GM23338 (cell line): ENCODE measurements around the gene BCDIN3D. TPM values are rescaled to one million over a fixed set of nuclear protein-coding genes. Genes with fewer than 3 reads are reported as not detected.
A peak's percentile ranks its signal among the peaks of the same experiment; 100 is the strongest.

Experiments
- ATAC-seq: fragments of 200-7000 bp; cut with Tn5 transposase; 3 replicates; pipeline ENCODE4 v1.9.1; 2020
- DNase-seq: peaks from one replicate; pipeline ENCODE4 v3.0.0-alpha.2; 2015; ENCODE audit warnings: low spot score
- H2AFZ ChIP-seq: fragments of 200-600 bp; sonication (generic); 2 replicates; pipeline ENCODE4 v1.8.0; 2016; ENCODE audit warnings: antibody characterized with exemption, mild to moderate bottlenecking, moderate library complexity
- H3F3A ChIP-seq: fragments of 200-600 bp; sonication (generic); replicated peaks from 2 replicates; pipeline ENCODE4 v1.8.0; 2017; ENCODE audit warnings: antibody characterized with exemption, mixed run types, low read depth
- H3K27ac ChIP-seq: fragments of 200-600 bp; sonication (generic); 2 replicates; pipeline ENCODE4 v1.6.1; 2016; ENCODE audit warnings: low read depth
- H3K27me3 ChIP-seq: fragments of 200-600 bp; sonication (generic); 2 replicates; pipeline ENCODE4 v1.8.0; 2016; ENCODE audit warnings: mild to moderate bottlenecking, mixed run types, moderate library complexity; ENCODE audit not compliant: insufficient read depth
- H3K36me3 ChIP-seq: fragments of 200-600 bp; sonication (generic); 2 replicates; pipeline ENCODE4 v1.8.0; 2016; ENCODE audit warnings: mild to moderate bottlenecking; ENCODE audit not compliant: insufficient read depth
- H3K4me1 ChIP-seq: fragments of 200-600 bp; sonication (generic); 2 replicates; pipeline ENCODE4 v1.8.0; 2016; ENCODE audit warnings: mild to moderate bottlenecking, moderate library complexity; ENCODE audit not compliant: insufficient read depth
- H3K4me2 ChIP-seq: fragments of 200-600 bp; sonication (generic); 2 replicates; pipeline ENCODE4 v1.7.1; 2017; ENCODE audit warnings: mixed run types
- H3K4me3 ChIP-seq: fragments of 200-600 bp; sonication (generic); 2 replicates; pipeline ENCODE4 v1.6.1; 2016; ENCODE audit warnings: mixed run types
- H3K79me2 ChIP-seq: fragments of 200-600 bp; sonication (generic); replicated peaks from 2 replicates; pipeline ENCODE4 v1.8.0; 2017; ENCODE audit warnings: mild to moderate bottlenecking; ENCODE audit not compliant: insufficient read depth
- H3K9me2 ChIP-seq: fragments of 200-600 bp; sonication (generic); 2 replicates; pipeline ENCODE4 v1.8.0; 2017; ENCODE audit not compliant: insufficient read depth
- H4K20me1 ChIP-seq: fragments of 200-600 bp; sonication (generic); replicated peaks from 2 replicates; pipeline ENCODE4 v1.8.0; 2017; ENCODE audit warnings: mild to moderate bottlenecking; ENCODE audit not compliant: insufficient read depth
- H3K27ac Mint-ChIP-seq: 2 replicates; pipeline ENCODE4 v1.8.0; 2020; ENCODE audit warnings: inconsistent platforms, mild to moderate bottlenecking, moderate library complexity, mixed read lengths
- H3K27me3 Mint-ChIP-seq: 3 replicates; pipeline ENCODE4 v1.8.0; 2022; ENCODE audit warnings: low read depth, mild to moderate bottlenecking, moderate library complexity, mixed read lengths, inconsistent platforms; ENCODE audit not compliant: insufficient read depth, poor library complexity
- H3K36me3 Mint-ChIP-seq: 3 replicates; pipeline ENCODE4 v1.8.0; 2021; ENCODE audit warnings: low read depth, mild to moderate bottlenecking, inconsistent platforms, moderate library complexity, mixed read lengths
- H3K4me1 Mint-ChIP-seq: 3 replicates; pipeline ENCODE4 v1.8.0; 2020; ENCODE audit warnings: mild to moderate bottlenecking, inconsistent platforms, mixed read lengths
- H3K4me3 Mint-ChIP-seq: 3 replicates; pipeline ENCODE4 v1.8.0; 2021; ENCODE audit warnings: moderate library complexity, mild to moderate bottlenecking, inconsistent platforms, mixed read lengths
- H3K9me3 Mint-ChIP-seq: 3 replicates; pipeline ENCODE4 v1.8.0; 2020; ENCODE audit warnings: moderate library complexity, mild to moderate bottlenecking, inconsistent platforms, mixed read lengths
- CREB1 ChIP-seq: fragments of 250-450 bp; sonication (Bioruptor Pico); IDR thresholded peaks from 2 replicates; pipeline ENCODE4 v1.5.0; 2020; ENCODE audit warnings: low read depth, mild to moderate bottlenecking, moderate library complexity
- CTCF ChIP-seq, 2 experiments: fragments of 200-600 bp in 1 of 2; sonication (generic) in 1 of 2; conservative IDR thresholded peaks; 2 replicates each; pipeline versions ENCODE4 v1.5.1 to v1.6.1; 2016 to 2017; ENCODE audit warnings: antibody characterized with exemption in 2 of 2, low read depth in 2 of 2, mild to moderate bottlenecking in 2 of 2, moderate library complexity in 1 of 2
- ETS1 ChIP-seq: IDR thresholded peaks from 2 replicates; pipeline ENCODE4 v1.6.1; 2016; ENCODE audit warnings: antibody characterized with exemption
- EZH2 ChIP-seq: fragments of 200-600 bp; sonication (generic); IDR thresholded peaks from one replicate; pipeline ENCODE4 v1.8.0; 2017; ENCODE audit warnings: antibody characterized with exemption, mild to moderate bottlenecking, low read depth; ENCODE audit not compliant: unreplicated experiment
- EZH2phosphoT487 ChIP-seq: fragments of 200-600 bp; sonication (generic); IDR thresholded peaks from one replicate; pipeline ENCODE4 v1.8.1; 2018; ENCODE audit warnings: antibody characterized with exemption; ENCODE audit not compliant: unreplicated experiment
- JUNB ChIP-seq: IDR thresholded peaks from one replicate; pipeline ENCODE4 v1.6.1; 2016; ENCODE audit warnings: antibody characterized with exemption; ENCODE audit not compliant: unreplicated experiment
- NANOG ChIP-seq: IDR thresholded peaks from 2 replicates; pipeline ENCODE4 v1.6.1; 2016; ENCODE audit warnings: antibody characterized with exemption, borderline replicate concordance
- POLR2AphosphoS5 ChIP-seq: IDR thresholded peaks from 2 replicates; pipeline ENCODE4 v1.6.1; 2016; ENCODE audit warnings: antibody characterized with exemption, low read depth
- REST ChIP-seq: IDR thresholded peaks from one replicate; pipeline ENCODE4 v1.6.1; 2018; ENCODE audit warnings: antibody characterized with exemption; ENCODE audit not compliant: unreplicated experiment
- STAT1 ChIP-seq: IDR thresholded peaks from one replicate; pipeline ENCODE4 v1.6.1; 2016; ENCODE audit warnings: antibody characterized with exemption; ENCODE audit not compliant: unreplicated experiment
- ZNF114 ChIP-seq: fragments of 250-450 bp; sonication (Bioruptor Pico); IDR thresholded peaks from 2 replicates; pipeline ENCODE4 v1.5.0; 2020; ENCODE audit warnings: mild to moderate bottlenecking, moderate library complexity
- ZNF331 ChIP-seq: fragments of 250-450 bp; sonication (Bioruptor Pico); IDR thresholded peaks from 2 replicates; pipeline ENCODE4 v1.5.0; 2020; ENCODE audit warnings: low read depth, mild to moderate bottlenecking, moderate library complexity
- ZNF462 ChIP-seq: fragments of 250-450 bp; sonication (Bioruptor Pico); IDR thresholded peaks from 2 replicates; pipeline ENCODE4 v1.5.0; 2020; ENCODE audit warnings: mild to moderate bottlenecking, moderate library complexity
- polyA plus RNA-seq: library from polyadenylated mRNA; unstranded; fragments of >200 nt; fragmentation: Nextera tagmentation; extraction: Ambion mirVana; gene quantifications from 2 replicates; pipeline ENCODE4 v1.2.1, GENCODE V29; 2016
- total RNA-seq: library from RNA; depleted of rRNA; stranded (reverse); fragments of >200 nt; shearing (Covaris generic); gene quantifications from 2 replicates; pipeline ENCODE4 v1.2.3, GENCODE V29; 2014

BCDIN3D gene
- total and polyA plus RNA-seq, 2 experiments from 2014 or later = 1.4 to 1.8 TPM

- Histone ChIP-seq H4K20me1 (no peaks in the 10 kb centered on the region), H3K79me2 (no peaks in the 10 kb centered on the region), H3F3A (peaks cover 11% of the 10 kb centered on the region), H3K4me1 (peaks cover 9% of the 10 kb centered on the region; the same call in 1 of the 2 replicates), H3K4me2 (peak overlapping the region; percentile 94; the same call in 1 of the 2 replicates), H3K27me3 (no peaks in the 10 kb centered on the region), H3K27ac (no peak overlapping the region; the same call in 1 of the 2 replicates), H3K36me3 (no peaks in the 10 kb centered on the region), H2AFZ (no peak overlapping the region), H3K9me2 (no peaks in the 10 kb centered on the region), H3K4me3 (no peak overlapping the region; the same call in 1 of the 2 replicates)
- Mint-ChIP-seq H3K4me1 (peaks cover 14% of the 10 kb centered on the region), H3K27ac (no peak overlapping the region), H3K4me3 (peak overlapping the region; percentile 96; the same call in 1 of the 3 replicates), H3K9me3 (no peaks in the 10 kb centered on the region), H3K36me3 (no peaks in the 10 kb centered on the region; the same call in 2 of the 3 replicates), H3K27me3 (peaks cover 10% of the 10 kb centered on the region)
- TF ChIP-seq ZNF462 (CRISPR knock-in tag) (no peak), ETS1 (no peak), CTCF (conservative IDR thresholded peaks at IDR 0.05; ENCODE audit: low read depth in 2 of 2) (no peak), ZNF331 (CRISPR knock-in tag) (no peak), POLR2AphosphoS5 (no peak), CREB1 (CRISPR knock-in tag) (no peak), EZH2 (no peak), JUNB (no peak), NANOG (no peak), REST (no peak), ZNF114 (CRISPR knock-in tag) (no peak), STAT1 (no peak), EZH2phosphoT487 (no peak)
- DNase-seq = no peak
- ATAC-seq = no peak
These were observed 1.1 kb upstream of the BCDIN3D start for GRCh38 chr12:49843876-49844437.
